ENCODE measurements around the gene C17orf100.

Gene C17orf100

GRCh38 chr17:6683081-6683684, 31.6 kb downstream of the C17orf100 start:
- TF ChIP-seq CTCF (IDR thresholded peaks at IDR 0.05; ENCODE audit: insufficient read depth, low read length, poor library complexity, severe bottlenecking), result no peak
- Histone ChIP-seq H3K4me3 (replicated peaks; ENCODE audit: low read depth, low read length) (no peak overlapping the region), H3K27me3 (replicated peaks; ENCODE audit: control insufficient read depth, insufficient read depth, low read length) (no peaks in the 10 kb centered on the region; the same call in 1 of the 2 replicates), H3K36me3 (ENCODE audit: control insufficient read depth, insufficient read depth, low read length) (no peaks in the 10 kb centered on the region)
- DNase-seq (ENCODE audit: extremely low read depth, insufficient read length), result no peak

DNA sequence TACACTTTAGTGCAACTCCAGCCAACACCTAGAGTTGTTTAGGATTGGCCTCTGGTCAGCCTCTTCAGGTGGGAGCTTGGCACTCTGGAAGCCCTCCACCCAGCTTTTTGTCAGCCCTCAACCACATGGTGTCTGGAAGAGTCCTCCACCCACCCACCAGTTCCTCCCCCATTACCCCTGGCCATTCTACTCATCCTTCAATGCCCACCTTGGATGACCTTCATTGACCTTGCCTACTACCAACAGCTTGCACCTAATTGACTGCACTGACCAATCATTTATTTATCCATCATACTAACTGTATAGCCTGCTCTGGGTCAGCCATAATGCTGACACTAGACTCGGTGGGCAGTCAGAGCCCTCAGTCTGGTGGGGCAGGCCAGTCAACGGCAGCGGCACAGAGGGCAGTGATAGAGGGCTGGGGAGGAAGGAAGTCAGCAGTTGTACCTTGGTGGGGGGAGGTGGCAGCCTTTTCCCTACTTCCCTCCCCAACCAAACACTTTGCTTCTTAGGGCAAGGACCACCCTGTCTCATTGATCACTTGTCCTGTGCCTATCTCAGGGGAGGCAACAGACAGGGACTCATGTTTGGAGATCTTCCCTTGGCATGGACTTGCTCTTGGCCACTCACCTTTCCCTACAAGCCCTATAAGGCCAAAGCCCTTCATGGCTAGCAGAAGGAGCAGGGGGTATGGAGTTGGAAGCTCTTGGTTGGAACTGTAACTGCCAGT, 32.3 kb downstream of the C17orf100 start:
- Histone ChIP-seq H3K36me3 (ENCODE audit: control insufficient read depth, insufficient read depth, low read length) (no peaks in the 10 kb centered on the region), H3K27me3 (replicated peaks; ENCODE audit: control insufficient read depth, insufficient read depth, low read length) (no peaks in the 10 kb centered on the region), H3K4me3 (replicated peaks; ENCODE audit: low read depth, low read length) (no peak overlapping the region)
- no peak for TF ChIP-seq CTCF (IDR thresholded peaks at IDR 0.05; ENCODE audit: insufficient read depth, low read length, poor library complexity, severe bottlenecking)
- no peak for DNase-seq (ENCODE audit: extremely low read depth, insufficient read length)

DNA sequence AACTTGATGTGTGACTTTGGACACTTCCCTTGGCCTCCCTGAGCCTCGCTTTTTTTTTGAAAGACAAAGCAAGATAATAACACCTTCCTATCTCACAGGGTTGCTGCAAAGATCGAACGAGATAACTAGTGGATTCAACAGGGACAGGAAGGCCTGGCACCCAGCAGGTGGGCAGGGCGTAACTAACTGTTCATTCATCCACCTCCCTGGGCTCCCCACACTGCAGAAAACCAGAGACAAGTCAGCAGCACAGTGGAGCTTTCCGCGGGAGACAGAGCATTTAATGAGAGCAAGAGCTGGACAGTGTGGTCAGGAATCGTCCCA, 32.9 kb downstream of the C17orf100 start:
- no peak for TF ChIP-seq CTCF (IDR thresholded peaks at IDR 0.05; ENCODE audit: insufficient read depth, low read length, poor library complexity, severe bottlenecking)

GRCh38 chr17:6684881-6685767, 33.6 kb downstream of the C17orf100 start:
- no peaks in the 10 kb centered on the region for H3K36me3 ChIP-seq (ENCODE audit: control insufficient read depth, insufficient read depth, low read length)
- TF ChIP-seq CTCF (IDR thresholded peaks at IDR 0.05; ENCODE audit: insufficient read depth, low read length, poor library complexity, severe bottlenecking), result no peak
- H3K27me3 ChIP-seq (replicated peaks; ENCODE audit: control insufficient read depth, insufficient read depth, low read length), result no peaks in the 10 kb centered on the region
- no peak for DNase-seq (ENCODE audit: extremely low read depth, insufficient read length)
- H3K4me3 ChIP-seq (replicated peaks; ENCODE audit: low read depth, low read length), result no peak overlapping the region

More for the DNA sequence above, 32.9 kb downstream of the C17orf100 start:
- no peak for DNase-seq (ENCODE audit: extremely low read depth, insufficient read length)
- Histone ChIP-seq H3K36me3 (ENCODE audit: control insufficient read depth, insufficient read depth, low read length) (no peaks in the 10 kb centered on the region), H3K4me3 (replicated peaks; ENCODE audit: low read depth, low read length) (no peak overlapping the region), H3K27me3 (replicated peaks; ENCODE audit: control insufficient read depth, insufficient read depth, low read length) (no peaks in the 10 kb centered on the region)

DNA sequence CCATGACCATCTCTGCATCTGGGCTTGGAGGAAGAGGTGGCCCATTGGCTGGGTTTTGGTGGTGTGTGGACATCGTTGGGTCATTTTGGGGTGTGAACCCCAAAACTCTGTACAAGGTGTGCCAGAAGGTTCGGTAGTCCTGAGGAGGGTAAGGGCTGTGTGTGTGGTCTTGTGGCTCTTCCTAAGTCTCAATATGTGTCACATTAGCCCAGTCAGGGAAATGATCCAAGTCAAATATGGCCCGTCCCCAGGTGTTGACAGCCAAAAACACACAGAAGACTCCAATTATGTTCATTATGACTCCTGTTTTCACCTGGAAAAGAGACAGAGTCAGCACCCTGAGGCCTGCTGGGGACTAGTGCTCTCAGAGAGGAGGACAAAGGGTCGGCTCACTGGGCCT, 34.5 kb downstream of the C17orf100 start:
- Histone ChIP-seq H3K27me3 (replicated peaks; ENCODE audit: control insufficient read depth, insufficient read depth, low read length) (no peaks in the 10 kb centered on the region; the same call in 1 of the 2 replicates), H3K4me3 (replicated peaks; ENCODE audit: low read depth, low read length) (no peak overlapping the region), H3K36me3 (ENCODE audit: control insufficient read depth, insufficient read depth, low read length) (no peaks in the 10 kb centered on the region)
- DNase-seq (ENCODE audit: extremely low read depth, insufficient read length), result no peak
- no peak for TF ChIP-seq CTCF (IDR thresholded peaks at IDR 0.05; ENCODE audit: insufficient read depth, low read length, poor library complexity, severe bottlenecking)
